ENCODE measurements around the gene GAL3ST1.

DNA sequence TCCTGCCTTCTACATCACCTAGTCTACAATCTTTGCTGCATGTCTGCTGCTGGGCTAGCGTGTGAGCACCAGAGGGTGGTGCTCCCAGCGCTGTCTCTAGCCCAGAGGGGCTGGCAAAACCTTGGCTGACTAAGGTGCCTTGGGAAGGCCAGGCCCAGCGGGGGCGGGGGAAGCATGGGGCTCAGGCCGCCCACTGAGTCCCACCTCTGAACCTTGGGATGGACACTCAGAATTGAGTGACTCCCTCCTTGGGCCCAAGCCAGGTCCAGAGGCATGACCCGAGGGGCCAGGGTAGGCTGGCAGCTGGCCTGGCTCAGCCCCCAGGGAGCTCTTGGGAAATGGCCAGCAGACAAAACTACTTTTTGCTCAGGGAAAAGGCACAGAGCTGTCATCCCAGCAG, 7.6 kb upstream of the GAL3ST1 start:
- TF ChIP-seq CTCF (IDR thresholded peaks at IDR 0.05) (no peak), POLR2A (IDR thresholded peaks at IDR 0.05) (no peak), EP300 (IDR thresholded peaks at IDR 0.05) (no peak), POLR2AphosphoS5 (IDR thresholded peaks at IDR 0.05) (no peak)
